ENCODE measurements around the gene FBXW8.

FBXW8 gene

DNA sequence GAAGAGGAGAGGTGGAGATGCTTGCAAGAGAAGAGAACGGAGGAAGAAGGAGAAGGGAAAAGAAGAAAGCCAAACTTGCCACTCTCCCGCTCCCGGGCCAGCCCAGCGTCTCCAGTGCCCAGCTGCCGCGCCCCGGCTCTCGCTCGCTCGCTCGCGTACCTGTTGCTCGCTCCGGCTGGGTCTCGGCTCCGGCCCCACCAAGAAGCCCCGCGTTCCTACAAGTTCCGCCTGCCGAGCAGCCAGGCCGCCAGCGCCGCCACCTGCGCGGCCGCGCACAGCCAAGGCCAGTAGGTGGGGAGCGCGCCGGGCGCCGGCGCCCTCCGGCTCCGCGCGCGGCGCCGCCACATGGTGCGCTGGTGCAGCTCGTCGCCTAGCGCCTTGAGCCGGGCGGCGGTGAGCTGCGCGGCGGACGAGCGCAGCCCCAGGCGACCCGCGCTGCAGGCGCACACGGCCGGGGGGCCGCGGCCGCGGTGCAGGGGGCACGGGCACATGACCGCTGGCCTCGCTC, 29.9 kb upstream of the FBXW8 start:
- Mint-ChIP-seq H3K9me3 (no peaks in the 10 kb centered on the region), H3K4me3 (peak overlapping the region; percentile 86), H3K4me1 (peaks cover 36% of the 10 kb centered on the region), H3K27ac (no peak overlapping the region), H3K27me3 (peaks cover 46% of the 10 kb centered on the region), H3K36me3 (no peaks in the 10 kb centered on the region)

DNA sequence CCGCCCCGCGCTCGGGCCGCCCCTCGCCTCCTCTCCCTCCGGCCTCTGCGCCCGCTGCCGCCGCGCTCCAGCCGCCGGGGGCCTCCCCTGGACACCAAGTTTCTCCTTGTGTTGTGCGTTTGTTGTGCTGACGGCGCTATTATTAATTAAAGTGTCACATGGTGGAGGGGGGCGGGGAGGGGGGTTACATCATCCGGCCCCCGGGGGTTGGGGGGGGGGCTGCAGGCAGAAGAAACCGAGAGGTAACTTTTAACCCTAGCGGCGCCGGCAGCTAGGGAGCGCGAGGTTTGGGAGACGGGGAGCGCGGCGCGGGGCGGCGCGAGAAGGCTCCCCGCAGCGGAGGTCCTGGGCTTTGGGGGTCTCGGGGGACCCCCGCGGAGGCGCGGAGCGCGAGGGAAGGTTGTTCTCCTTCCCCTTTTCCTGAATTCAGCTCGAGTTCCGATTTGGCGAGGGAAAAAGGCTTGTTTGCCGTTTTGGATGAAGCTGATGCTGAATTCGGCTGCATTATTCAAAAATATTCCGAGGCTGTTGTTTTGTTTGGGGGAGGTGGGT, 29.3 kb upstream of the FBXW8 start, which contains the start of gene HRK:
Gene HRK (minus strand): TSS at position 117 of the 552 bp plus-strand sequence. CDS start 134 bp downstream, outside the sequence.
- Mint-ChIP-seq H3K27ac (no peak within 1 kb of the TSS), H3K4me1 (peaks cover 36% of the 10 kb centered on the region), H3K4me3 (peak within 1 kb of the TSS; percentile 86), H3K27me3 (peaks cover 46% of the 10 kb centered on the region), H3K9me3 (no peaks in the 10 kb centered on the region), H3K36me3 (no peaks in the 10 kb centered on the region)

DNA sequence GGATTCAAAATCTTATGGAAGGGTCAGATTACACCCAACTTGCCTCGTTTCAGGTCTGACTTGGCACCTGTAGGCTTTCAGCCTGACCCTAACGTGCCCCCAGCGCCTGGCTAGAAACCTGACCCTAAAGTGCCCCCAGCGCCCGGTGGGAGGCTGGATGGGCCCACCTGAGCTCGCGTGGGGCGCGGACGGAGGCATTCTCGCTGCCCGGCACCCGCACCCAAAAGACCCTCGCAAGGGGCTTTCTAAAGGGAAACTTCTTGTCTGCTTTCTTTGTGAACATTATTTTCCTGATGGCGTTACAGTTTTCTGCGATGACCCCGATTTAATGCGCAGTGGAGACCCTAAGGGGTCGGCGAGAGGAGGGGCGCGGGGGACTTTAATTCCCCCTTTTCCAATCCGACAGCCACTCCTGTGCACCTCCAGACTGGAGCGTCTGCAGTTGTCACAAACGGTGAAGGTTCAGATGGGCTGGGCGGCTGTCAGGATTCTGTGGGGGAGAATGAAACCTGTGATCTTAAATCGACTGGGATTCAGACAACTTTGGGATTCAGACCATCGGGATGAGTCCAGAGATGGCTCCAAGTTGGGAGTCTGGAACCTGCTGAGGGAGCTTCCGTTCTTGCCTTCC, 28.8 kb upstream of the FBXW8 start:
- peaks cover 36% of the 10 kb centered on the region for H3K4me1 Mint-ChIP-seq
- peaks cover 41% of the 10 kb centered on the region for H3K27me3 Mint-ChIP-seq
- H3K27ac Mint-ChIP-seq = no peak overlapping the region

DNA sequence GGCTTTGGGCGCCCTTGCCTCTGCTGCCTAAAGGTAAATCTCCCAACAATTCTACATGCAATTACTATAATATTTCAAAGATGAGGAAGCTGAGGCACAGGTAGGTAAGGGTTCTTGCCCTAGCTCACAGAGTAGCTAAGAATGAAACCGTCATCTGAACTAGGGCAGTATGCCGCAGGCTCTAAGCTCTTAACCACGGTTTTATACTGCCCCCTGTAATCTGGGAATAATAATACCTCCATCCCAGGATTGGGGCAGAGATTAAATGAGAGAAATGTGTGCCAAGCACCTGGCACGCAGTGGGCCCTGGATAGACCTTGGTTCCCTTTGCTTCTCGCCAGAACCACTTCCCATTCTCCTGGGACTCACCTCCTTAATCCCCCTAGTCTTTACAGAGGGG, 28.0 kb upstream of the FBXW8 start:
- no peak overlapping the region for H3K4me3 Mint-ChIP-seq
- no peak overlapping the region for H3K27ac Mint-ChIP-seq
- peaks cover 37% of the 10 kb centered on the region for H3K27me3 Mint-ChIP-seq
- H3K9me3 Mint-ChIP-seq = no peaks in the 10 kb centered on the region
- H3K36me3 Mint-ChIP-seq = no peaks in the 10 kb centered on the region
- peaks cover 36% of the 10 kb centered on the region for H3K4me1 Mint-ChIP-seq

More for the DNA sequence above, 28.8 kb upstream of the FBXW8 start:
- no peaks in the 10 kb centered on the region for H3K9me3 Mint-ChIP-seq
- H3K36me3 Mint-ChIP-seq = no peaks in the 10 kb centered on the region
- H3K4me3 Mint-ChIP-seq = peak overlapping the region; percentile 74

DNA sequence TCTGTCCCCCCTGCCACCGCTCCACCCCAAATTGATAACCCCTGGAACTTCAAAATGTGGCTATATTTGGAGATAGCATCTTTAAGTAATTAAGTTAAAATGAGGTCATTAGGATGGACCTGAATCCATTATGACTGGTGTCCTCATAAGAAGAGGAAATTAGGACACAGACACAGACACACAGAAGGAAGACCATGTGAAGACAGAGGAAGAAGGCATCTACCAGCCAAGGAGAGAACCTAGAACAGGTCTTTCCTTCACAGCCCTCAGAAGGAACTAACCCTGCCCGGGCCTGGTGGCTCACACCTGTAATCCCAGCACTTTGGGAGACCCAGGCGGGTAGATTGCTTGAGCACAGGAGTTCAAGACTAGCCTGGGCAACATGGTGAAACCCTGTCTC, 25.9 kb upstream of the FBXW8 start:
- Mint-ChIP-seq H3K27me3 (peaks cover 24% of the 10 kb centered on the region), H3K27ac (no peak overlapping the region), H3K36me3 (no peaks in the 10 kb centered on the region), H3K4me3 (no peak overlapping the region), H3K9me3 (no peaks in the 10 kb centered on the region), H3K4me1 (peaks cover 22% of the 10 kb centered on the region)

DNA sequence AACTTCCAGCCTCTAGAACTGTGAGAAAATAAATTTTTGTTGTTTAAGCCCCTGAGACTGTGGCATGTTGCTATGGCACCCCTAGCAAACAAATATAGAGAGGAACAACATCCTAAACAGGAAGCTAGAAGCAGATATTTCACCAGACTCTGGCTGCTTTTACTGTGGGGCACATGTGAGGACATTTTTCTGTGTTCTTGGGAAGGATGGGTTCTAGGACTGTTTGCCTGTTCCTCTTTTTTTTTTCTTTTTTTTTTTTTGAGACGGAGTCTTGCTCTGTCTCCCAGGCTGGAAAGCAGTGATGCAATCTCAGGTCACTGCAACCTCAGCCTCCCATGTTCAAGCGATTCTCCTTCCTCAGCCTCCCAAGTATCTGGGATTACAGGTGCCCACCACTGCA, 25.3 kb upstream of the FBXW8 start:
- H3K9me3 Mint-ChIP-seq = peaks cover 4% of the 10 kb centered on the region
- no peak overlapping the region for H3K4me3 Mint-ChIP-seq
- H3K27ac Mint-ChIP-seq = no peak overlapping the region
- no peaks in the 10 kb centered on the region for H3K36me3 Mint-ChIP-seq
- peaks cover 18% of the 10 kb centered on the region for H3K27me3 Mint-ChIP-seq
- peaks cover 15% of the 10 kb centered on the region for H3K4me1 Mint-ChIP-seq

DNA sequence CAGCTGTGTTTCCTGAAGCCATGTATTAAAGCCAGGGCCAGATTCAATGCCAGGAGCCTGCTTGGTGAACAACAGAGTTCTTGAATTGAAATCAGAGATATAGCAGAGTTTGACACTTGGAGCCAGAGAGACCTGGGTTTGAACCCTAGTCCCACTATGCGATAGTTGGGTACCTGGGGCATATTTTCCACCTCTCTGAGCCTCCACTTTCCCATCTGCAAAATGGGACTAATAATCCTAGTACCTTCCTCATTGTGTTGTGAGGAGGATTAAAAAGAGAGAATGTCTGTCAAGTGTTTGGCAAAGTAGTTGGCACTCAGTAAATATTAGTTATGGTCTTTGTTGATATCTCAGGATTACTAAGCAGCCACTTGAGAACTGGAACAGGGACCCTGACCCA, 23.5 kb upstream of the FBXW8 start:
- peaks cover 10% of the 10 kb centered on the region for H3K27me3 Mint-ChIP-seq
- H3K4me1 Mint-ChIP-seq = peaks cover 5% of the 10 kb centered on the region
- H3K27ac Mint-ChIP-seq = no peak overlapping the region
- peaks cover 4% of the 10 kb centered on the region for H3K9me3 Mint-ChIP-seq
- H3K4me3 Mint-ChIP-seq = no peak overlapping the region
- no peaks in the 10 kb centered on the region for H3K36me3 Mint-ChIP-seq

DNA sequence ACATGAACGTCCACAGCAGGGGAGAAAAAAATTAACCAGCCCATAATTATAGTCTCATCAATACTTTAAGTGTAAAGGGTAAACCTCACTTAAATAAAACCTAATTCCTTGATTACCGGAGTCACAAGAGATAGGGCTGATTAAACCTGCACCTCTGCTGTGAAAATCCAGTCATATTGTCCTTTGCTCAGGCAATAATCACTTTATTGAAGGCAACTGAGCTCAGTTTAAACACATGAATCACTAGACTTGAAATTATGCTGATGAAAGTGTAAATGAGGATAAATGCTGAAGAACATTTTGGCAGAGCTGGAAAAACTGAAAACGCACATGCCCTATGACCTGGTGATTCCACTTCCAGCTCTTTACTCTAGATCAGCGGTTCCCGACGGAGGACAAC, 22.9 kb upstream of the FBXW8 start:
- H3K36me3 Mint-ChIP-seq = no peaks in the 10 kb centered on the region
- peaks cover 5% of the 10 kb centered on the region for H3K27me3 Mint-ChIP-seq
- peaks cover 4% of the 10 kb centered on the region for H3K9me3 Mint-ChIP-seq
- H3K4me1 Mint-ChIP-seq = no peaks in the 10 kb centered on the region
- no peak overlapping the region for H3K27ac Mint-ChIP-seq
- no peak overlapping the region for H3K4me3 Mint-ChIP-seq

DNA sequence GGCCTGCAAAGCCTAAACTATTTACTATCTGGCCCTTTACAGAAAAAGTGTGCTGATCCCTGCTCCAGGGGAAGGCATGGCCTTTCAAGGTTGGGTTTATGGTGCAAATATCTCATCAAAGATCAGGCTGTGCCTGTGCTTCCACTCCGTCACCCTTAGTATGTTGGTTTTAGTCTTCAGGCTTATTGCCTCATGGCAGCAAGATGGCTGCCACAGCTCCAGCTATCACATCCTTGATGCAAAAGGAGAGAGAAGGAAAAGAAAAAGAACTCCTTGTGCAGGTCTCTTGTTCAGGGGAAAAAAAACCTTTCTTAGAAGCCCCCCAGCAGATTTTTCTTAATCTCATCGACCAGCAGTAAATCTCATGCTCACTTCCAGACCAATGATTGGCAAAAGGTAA, 20.4 kb upstream of the FBXW8 start:
- Mint-ChIP-seq H3K4me3 (no peak overlapping the region), H3K4me1 (no peaks in the 10 kb centered on the region), H3K27ac (no peak overlapping the region), H3K36me3 (no peaks in the 10 kb centered on the region), H3K27me3 (no peaks in the 10 kb centered on the region), H3K9me3 (peaks cover 4% of the 10 kb centered on the region)

DNA sequence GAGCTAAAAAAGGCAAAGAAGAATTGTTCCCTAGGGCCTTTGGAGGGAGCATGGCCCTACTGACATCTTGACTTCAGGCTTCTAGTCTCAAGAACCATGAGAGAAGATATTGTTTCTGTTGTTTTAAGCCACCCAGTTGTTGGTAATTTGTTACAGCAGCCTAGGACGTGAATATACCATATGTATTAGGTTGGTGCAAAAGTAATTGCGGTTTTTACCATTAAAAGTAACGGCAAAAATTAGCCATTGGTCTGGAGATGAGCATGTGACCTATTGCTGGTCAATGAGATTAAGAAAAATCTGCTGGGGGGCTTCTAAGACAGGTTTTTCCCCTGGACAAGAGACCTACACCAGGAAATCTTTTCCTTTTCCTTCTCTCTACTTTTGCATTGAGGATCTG, 19.7 kb upstream of the FBXW8 start:
- H3K36me3 Mint-ChIP-seq = no peaks in the 10 kb centered on the region
- no peak overlapping the region for H3K27ac Mint-ChIP-seq
- H3K9me3 Mint-ChIP-seq = peaks cover 4% of the 10 kb centered on the region
- no peaks in the 10 kb centered on the region for H3K4me1 Mint-ChIP-seq
- no peaks in the 10 kb centered on the region for H3K27me3 Mint-ChIP-seq
- no peak overlapping the region for H3K4me3 Mint-ChIP-seq

DNA sequence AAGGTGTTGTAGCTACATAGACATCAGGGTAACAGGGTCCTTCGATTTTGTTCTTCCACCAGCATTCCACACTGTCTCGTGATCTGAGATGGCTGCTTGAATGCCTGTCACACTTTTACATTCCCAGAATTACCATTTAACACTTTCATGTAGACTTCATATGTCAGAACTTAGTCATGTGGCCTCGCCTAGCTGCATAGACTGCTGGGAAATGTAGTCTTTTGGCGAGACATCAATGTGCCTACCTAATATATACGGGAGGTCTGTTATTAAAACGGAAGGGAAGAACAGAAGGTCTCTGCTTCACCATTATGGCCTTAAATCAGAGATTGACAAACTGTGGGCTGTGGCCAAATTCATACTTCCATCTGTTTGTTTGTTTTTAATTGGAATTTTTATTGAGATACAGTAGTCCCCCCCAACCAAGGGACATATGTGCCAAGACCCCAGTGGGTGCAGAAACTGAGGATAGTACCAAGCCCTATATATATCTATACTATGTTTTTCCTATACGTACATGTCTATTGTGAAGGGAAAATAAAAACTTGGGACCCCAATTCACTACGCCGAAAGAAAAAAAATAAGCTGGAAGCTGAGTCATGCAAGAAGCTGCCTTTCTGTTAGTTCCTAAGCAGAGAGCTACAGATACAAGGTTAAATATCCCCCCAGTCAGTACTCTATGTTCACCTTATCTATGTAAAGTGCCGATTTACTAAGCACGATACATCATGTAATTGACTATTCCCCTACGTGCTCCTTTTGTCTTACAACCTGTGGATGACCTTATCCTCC, 18.2 kb upstream of the FBXW8 start:
- no peak overlapping the region for H3K27ac Mint-ChIP-seq
- peaks cover 4% of the 10 kb centered on the region for H3K9me3 Mint-ChIP-seq
- no peaks in the 10 kb centered on the region for H3K36me3 Mint-ChIP-seq
- H3K27me3 Mint-ChIP-seq = no peaks in the 10 kb centered on the region
- H3K4me1 Mint-ChIP-seq = no peaks in the 10 kb centered on the region
- no peak overlapping the region for H3K4me3 Mint-ChIP-seq

DNA sequence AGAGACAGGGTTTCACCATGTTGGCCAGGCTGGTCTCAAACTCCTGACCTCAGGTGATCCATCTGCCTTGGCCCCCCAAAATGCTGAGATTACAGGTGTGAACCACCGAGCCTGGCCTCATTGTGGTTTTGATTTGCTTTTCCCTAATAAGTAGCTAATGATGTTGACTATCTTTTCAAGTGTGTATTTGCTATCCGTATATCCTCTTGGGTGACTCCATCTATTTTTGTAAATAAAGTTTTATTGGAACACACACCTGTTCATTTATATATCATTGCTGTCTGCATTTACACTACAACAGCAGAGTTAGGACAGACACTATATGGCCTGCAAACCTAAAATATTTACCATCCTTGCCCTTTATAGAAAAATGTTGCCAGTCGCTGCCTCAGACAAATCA, 15.8 kb upstream of the FBXW8 start:
- H3K36me3 Mint-ChIP-seq = no peaks in the 10 kb centered on the region
- H3K4me1 Mint-ChIP-seq = no peaks in the 10 kb centered on the region
- H3K4me3 Mint-ChIP-seq = no peak overlapping the region
- H3K27ac Mint-ChIP-seq = no peak overlapping the region
- peaks cover 1% of the 10 kb centered on the region for H3K27me3 Mint-ChIP-seq
- H3K9me3 Mint-ChIP-seq = peaks cover 4% of the 10 kb centered on the region

DNA sequence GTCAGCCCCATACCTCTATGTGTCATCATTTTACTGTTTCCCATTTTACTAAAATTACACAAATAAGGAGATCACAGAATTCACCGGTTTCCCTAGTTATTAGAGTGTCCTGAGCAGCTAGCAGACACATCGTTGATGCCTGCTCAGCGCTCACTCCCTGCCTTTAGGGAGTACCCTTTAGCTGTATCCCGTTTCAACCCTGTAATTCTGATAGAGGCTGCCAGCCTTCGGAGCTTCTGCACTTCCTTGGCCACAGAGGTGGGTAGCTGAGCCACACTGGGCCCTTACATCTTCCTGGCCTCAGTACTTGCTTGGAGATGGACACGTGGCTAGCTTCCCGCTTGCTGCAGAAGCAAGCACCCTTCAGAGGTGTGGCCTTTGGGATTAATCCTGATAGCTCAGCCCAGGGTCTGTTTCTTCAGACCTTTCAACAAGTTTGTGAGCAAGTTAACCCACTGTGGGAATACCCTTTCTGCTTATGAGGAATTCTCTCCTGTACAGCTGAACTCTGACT, 14.3 kb upstream of the FBXW8 start:
- Mint-ChIP-seq H3K4me1 (no peaks in the 10 kb centered on the region), H3K9me3 (no peaks in the 10 kb centered on the region), H3K36me3 (no peaks in the 10 kb centered on the region), H3K27ac (no peak overlapping the region), H3K27me3 (peaks cover 1% of the 10 kb centered on the region), H3K4me3 (no peak overlapping the region)

DNA sequence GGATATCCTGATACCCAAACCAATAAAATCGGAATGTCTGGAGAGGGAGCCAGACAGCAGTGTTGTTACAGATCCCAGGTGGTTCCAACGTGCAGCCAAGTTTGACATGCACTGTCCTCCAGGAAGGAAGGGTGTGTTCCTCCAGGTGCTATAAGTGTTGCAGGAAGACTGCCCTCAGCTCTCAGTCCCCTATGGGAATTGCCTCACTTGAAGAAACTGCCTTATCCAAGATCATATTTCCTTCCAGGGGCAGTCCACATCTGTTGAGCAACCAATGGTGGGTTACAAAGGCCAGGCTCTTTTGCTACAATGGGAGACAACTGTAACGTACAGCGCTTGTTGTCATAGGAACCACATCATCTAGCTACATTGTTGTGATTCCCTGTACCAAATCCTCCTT, 13.3 kb upstream of the FBXW8 start:
- Mint-ChIP-seq H3K4me1 (no peaks in the 10 kb centered on the region), H3K27me3 (peaks cover 5% of the 10 kb centered on the region)

DNA sequence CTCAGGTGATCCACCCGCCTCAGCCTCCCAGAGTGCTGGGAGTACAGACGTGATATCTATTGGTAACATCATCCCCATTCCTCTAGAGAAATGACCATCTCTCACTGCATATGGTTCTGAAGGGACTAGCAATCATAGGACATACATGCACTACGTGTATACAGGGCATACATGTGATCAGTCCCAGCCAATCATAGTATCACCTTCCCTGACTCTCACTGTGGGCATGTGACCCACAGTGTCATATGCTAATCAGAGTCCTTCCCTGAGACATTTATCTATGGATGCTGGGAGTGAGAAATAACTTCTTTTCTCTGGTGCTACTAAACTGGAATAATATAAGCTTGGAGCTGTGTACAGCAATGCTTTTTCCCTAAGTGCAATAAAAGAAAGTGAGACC, 12.1 kb upstream of the FBXW8 start:
- Mint-ChIP-seq H3K27ac (no peak overlapping the region), H3K27me3 (peaks cover 5% of the 10 kb centered on the region), H3K4me1 (no peaks in the 10 kb centered on the region), H3K9me3 (no peaks in the 10 kb centered on the region), H3K4me3 (no peak overlapping the region), H3K36me3 (no peaks in the 10 kb centered on the region)

More for the DNA sequence above, 13.3 kb upstream of the FBXW8 start:
- H3K27ac Mint-ChIP-seq = no peak overlapping the region
- H3K4me3 Mint-ChIP-seq = no peak overlapping the region
- no peaks in the 10 kb centered on the region for H3K36me3 Mint-ChIP-seq
- no peaks in the 10 kb centered on the region for H3K9me3 Mint-ChIP-seq

DNA sequence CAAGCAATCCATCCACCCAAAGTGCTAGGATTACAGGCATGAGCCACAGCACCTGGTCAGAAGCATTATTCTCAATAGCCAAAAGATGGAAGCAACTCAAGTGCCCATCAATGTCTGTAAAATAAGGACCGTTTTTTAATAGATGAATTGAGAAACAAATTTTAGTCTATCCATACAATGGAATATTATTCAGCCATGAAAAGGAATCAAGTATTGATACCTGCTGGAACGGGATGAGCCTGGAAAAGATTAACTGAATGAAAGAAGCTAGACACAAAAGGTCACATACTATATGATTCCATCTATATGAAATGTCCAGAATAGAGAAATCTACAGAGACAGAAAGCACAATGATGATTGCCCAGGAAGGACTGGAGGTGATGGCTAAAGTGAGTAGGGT, 9.1 kb upstream of the FBXW8 start:
- H3K27me3 Mint-ChIP-seq = peaks cover 5% of the 10 kb centered on the region
- H3K9me3 Mint-ChIP-seq = no peaks in the 10 kb centered on the region
- H3K27ac Mint-ChIP-seq = no peak overlapping the region
- no peaks in the 10 kb centered on the region for H3K4me1 Mint-ChIP-seq
- H3K4me3 Mint-ChIP-seq = no peak overlapping the region
- H3K36me3 Mint-ChIP-seq = no peaks in the 10 kb centered on the region

All from activated naive CD4-positive, alpha-beta T cell treated with anti-CD3 and anti-CD28 coated beads, Interleukin-2, amount 50 U/mL, for 24 hours (primary cell).